K562 (cell line): ENCODE results near the gene HMGXB3. TPM values are rescaled to one million over a fixed set of nuclear protein-coding genes. Genes with fewer than 3 reads are reported as not detected.

Source experiments
- CSDE1 ChIP-seq, 2 experiments: fragments of 450-650 bp; IDR thresholded peaks; 2 replicates each; pipeline ENCODE4 v1.6.1; 2016; ENCODE audit warnings: mild to moderate bottlenecking in 1 of 2
- JUN ChIP-seq, 2 experiments: sonication (generic) in 1 of 2; formaldehyde crosslinking in 1 of 2; IDR thresholded peaks; 2 replicates each; pipeline versions ENCODE4 v1.6.1 to v1.8.0; 2012 to 2022; ENCODE audit warnings: borderline replicate concordance in 2 of 2, mild to moderate bottlenecking in 2 of 2, improper control_type of control experiment in 1 of 2, low read depth in 1 of 2, low read length in 1 of 2, missing genetic modification reagents in 1 of 2
- KLF13 ChIP-seq: fragments of 450-650 bp; IDR thresholded peaks from 2 replicates; pipeline ENCODE4 v1.6.1; 2016; ENCODE audit warnings: missing genetic modification characterization, low read depth, mild to moderate bottlenecking, missing compliant biosample characterization, moderate library complexity, borderline replicate concordance
- KLF16 ChIP-seq: IDR thresholded peaks from 2 replicates; pipeline ENCODE4 v1.6.1; 2016; ENCODE audit warnings: antibody characterized with exemption
- MYC ChIP-seq, 2 experiments: fragments of 250-450 bp in 1 of 2; sonication (Bioruptor Pico) in 1 of 2; IDR thresholded peaks; 2 replicates each; pipeline versions ENCODE4 v1.5.1 to v1.6.1; 2012 to 2021; ENCODE audit warnings: low read depth in 2 of 2, borderline replicate concordance in 1 of 2, improper control_type of control experiment in 1 of 2, low read length in 1 of 2, mild to moderate bottlenecking in 1 of 2, moderate library complexity in 1 of 2
- PHF20 ChIP-seq: fragments of 450-650 bp; IDR thresholded peaks from 2 replicates; pipeline ENCODE4 v1.6.1; 2018; ENCODE audit not compliant: partially characterized antibody
- PHF8 ChIP-seq: fragments of 200-600 bp; sonication (generic); IDR thresholded peaks from 2 replicates; pipeline ENCODE4 v1.6.1; 2012; ENCODE audit warnings: mixed run types, mild to moderate bottlenecking, inconsistent platforms, low read length, moderate library complexity, borderline replicate concordance
- RBM14 ChIP-seq: fragments of 200-400 bp; formaldehyde crosslinking; IDR thresholded peaks from 2 replicates; pipeline ENCODE4 v1.6.1; 2018; ENCODE audit warnings: low read depth, mild to moderate bottlenecking, low read length, moderate library complexity, borderline replicate concordance; ENCODE audit not compliant: insufficient read depth
- SIN3B ChIP-seq: fragments of 450-650 bp; IDR thresholded peaks from 2 replicates; pipeline ENCODE4 v1.6.1; 2017; ENCODE audit warnings: low read depth, mild to moderate bottlenecking, moderate library complexity
- SMAD3 ChIP-seq: fragments of 450-650 bp; formaldehyde crosslinking; conservative IDR thresholded peaks from 2 replicates; pipeline ENCODE4 v1.4.0; 2020; ENCODE audit warnings: mild to moderate bottlenecking
- SRSF3 ChIP-seq: fragments of 200-400 bp; formaldehyde crosslinking; IDR thresholded peaks from 2 replicates; pipeline ENCODE4 v1.6.1; 2016; ENCODE audit warnings: mild to moderate bottlenecking, low read length, moderate library complexity; ENCODE audit not compliant: insufficient read depth
- STAT5B ChIP-seq: fragments of 250-450 bp; sonication (Bioruptor Pico); IDR thresholded peaks from 2 replicates; pipeline ENCODE4 v1.8.0; 2021; ENCODE audit warnings: mild to moderate bottlenecking, inconsistent platforms
- TBP ChIP-seq: optimal IDR thresholded peaks from 2 replicates; pipeline ENCODE3; 2011; ENCODE audit warnings: low read depth, low read length, improper control_type of control experiment
- ZC3H11A ChIP-seq: IDR thresholded peaks from 2 replicates; pipeline ENCODE4 v1.6.1; 2012; ENCODE audit warnings: low read depth, low read length, improper control_type of control experiment
- ZFX ChIP-seq: sonication (generic); formaldehyde crosslinking; IDR thresholded peaks from 2 replicates; pipeline ENCODE4 v1.8.0; 2022; ENCODE audit warnings: mild to moderate bottlenecking, missing genetic modification reagents, moderate library complexity
- ZNF431 ChIP-seq: sonication (generic); formaldehyde crosslinking; IDR thresholded peaks from 2 replicates; pipeline ENCODE4 v1.8.0; 2022; ENCODE audit warnings: mild to moderate bottlenecking, missing genetic modification reagents
- ZNF830 ChIP-seq: fragments of 250-450 bp; sonication (Bioruptor Pico); IDR thresholded peaks from 2 replicates; pipeline ENCODE4 v1.5.0; 2021; ENCODE audit warnings: mild to moderate bottlenecking
- polyA plus RNA-seq, 8 experiments: library from polyadenylated mRNA; depleted of rRNA in 4 of 8; stranded (reverse) in 5 of 8; unstranded in 3 of 8; fragments of >200 nt; fragmentation: Nextera tagmentation in 2 of 8; fragmentation: Illumina TruSeq in 1 of 8; extraction: Ambion mirVana in 2 of 8; extraction: Trizol in 1 of 8; gene quantifications; 2 replicates each; pipeline versions ENCODE4 v1.2.1 to v1.2.3, GENCODE V29; 2011 to 2014; ENCODE audit warnings: inconsistent platforms in 1 of 8, missing spikeins in 1 of 8
- total RNA-seq, 7 experiments: library from RNA; depleted of rRNA in 6 of 7; stranded (reverse); fragments of >200 nt in 6 of 7; fragmentation: Illumina TruSeq in 2 of 7; extraction: Trizol in 2 of 7; gene quantifications; 2 replicates each; pipeline versions ENCODE4 v1.2.1 to v1.2.3, GENCODE V29; 2011 to 2021; ENCODE audit warnings: low replicate concordance in 1 of 7
- TF ChIP-seq, protein P1 (sequence below): fragments of 450-650 bp; IDR thresholded peaks from 2 replicates; pipeline ENCODE4 v1.6.1; 2016; ENCODE audit warnings: low read depth

HMGXB3 gene
- total and polyA plus RNA-seq, 9 of the 15 experiments (the other 6 are each of a cell fraction or from before 2014, with no cell fraction given), result 1.8 to 44.1 (median 32.2) TPM

DNA sequence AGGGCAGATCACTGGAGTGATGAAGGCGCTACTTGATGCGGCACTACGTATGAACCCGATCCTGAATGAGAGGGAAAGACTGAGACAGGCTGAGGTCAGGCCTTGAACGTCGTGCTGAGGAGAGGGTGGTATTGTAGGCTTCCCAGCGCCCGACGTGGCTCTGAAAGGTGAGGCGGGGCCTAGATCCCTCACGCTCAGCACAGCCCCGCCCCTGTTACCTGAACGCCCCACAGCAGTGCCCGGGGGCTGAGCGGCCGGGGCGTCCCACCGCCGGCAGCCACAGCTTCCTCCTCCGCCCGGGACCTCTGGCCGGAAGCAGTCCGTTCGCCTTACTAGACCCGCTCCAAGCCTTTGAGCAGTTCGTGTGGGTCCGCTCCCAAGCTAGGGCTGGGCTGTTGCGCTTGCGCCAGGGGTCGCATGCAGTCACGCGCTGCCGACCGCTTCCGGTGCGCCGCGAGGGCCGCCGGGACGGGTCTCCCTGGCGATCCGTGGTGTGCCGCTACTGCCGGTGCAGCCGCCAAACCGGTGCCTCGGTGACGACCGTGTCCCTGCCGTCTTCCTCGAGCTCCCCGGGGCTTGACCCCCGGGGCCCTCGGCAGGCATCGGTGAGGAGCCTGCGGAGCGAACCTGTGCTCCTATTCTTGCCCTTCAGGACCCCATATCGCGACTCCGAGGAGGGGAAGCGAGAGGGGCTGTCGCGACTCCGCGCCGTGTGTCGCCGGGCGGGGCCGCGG is at the start of gene HMGXB3, which contains the start of gene TIGD6 (continued):
- peak; percentile 94 for TF ChIP-seq MYC (IDR thresholded peaks at IDR 0.05; ENCODE audit: low read depth, low read length)
- TF ChIP-seq MYC (CRISPR knock-in tag; IDR thresholded peaks at IDR 0.05; ENCODE audit: borderline replicate concordance, low read depth), result peak; percentile 69; the same call in 1 of the 2 replicates
- peak; percentile 78 for TF ChIP-seq KLF13 (tag)
- TF ChIP-seq PHF20, result peak; percentile 97
- no peak; the same call in 1 of the 2 replicates for TF ChIP-seq JUN (IDR thresholded peaks at IDR 0.05; ENCODE audit: borderline replicate concordance, low read depth, low read length)
- 0 out of 2 replicates have a peak, but pooled peaks have one; percentile 88 for TF ChIP-seq JUN (CRISPR knock-in tag; IDR thresholded peaks at IDR 0.05; ENCODE audit: borderline replicate concordance)
- TF ChIP-seq PHF8, result peak; percentile 93; the same call in 1 of the 2 replicates
- TF ChIP-seq SIN3B, result peak; percentile 91
- peak; percentile 91 for TF ChIP-seq ZFX (CRISPR knock-in tag)
- TF ChIP-seq ZNF431 (CRISPR knock-in tag), result peak; percentile 70; the same call in 1 of the 2 replicates
- TF ChIP-seq ZC3H11A, result 0 out of 2 replicates have a peak, but pooled peaks have one; percentile 79
- no peak for TF ChIP-seq STAT5B (CRISPR knock-in tag)
- TF ChIP-seq ZNF830 (CRISPR knock-in tag), result 0 out of 2 replicates have a peak, but pooled peaks have one; percentile 8
- TF ChIP-seq KLF16, result no peak
- 0 out of 2 replicates have a peak, but pooled peaks have one; percentile 40 for TF ChIP-seq RBM14
- no peak for TF ChIP-seq SMAD3 (CRISPR knock-in tag)
- TF ChIP-seq TBP, result peak; percentile 82
- no peak for TF ChIP-seq SRSF3
- TF ChIP-seq, protein P1, sequence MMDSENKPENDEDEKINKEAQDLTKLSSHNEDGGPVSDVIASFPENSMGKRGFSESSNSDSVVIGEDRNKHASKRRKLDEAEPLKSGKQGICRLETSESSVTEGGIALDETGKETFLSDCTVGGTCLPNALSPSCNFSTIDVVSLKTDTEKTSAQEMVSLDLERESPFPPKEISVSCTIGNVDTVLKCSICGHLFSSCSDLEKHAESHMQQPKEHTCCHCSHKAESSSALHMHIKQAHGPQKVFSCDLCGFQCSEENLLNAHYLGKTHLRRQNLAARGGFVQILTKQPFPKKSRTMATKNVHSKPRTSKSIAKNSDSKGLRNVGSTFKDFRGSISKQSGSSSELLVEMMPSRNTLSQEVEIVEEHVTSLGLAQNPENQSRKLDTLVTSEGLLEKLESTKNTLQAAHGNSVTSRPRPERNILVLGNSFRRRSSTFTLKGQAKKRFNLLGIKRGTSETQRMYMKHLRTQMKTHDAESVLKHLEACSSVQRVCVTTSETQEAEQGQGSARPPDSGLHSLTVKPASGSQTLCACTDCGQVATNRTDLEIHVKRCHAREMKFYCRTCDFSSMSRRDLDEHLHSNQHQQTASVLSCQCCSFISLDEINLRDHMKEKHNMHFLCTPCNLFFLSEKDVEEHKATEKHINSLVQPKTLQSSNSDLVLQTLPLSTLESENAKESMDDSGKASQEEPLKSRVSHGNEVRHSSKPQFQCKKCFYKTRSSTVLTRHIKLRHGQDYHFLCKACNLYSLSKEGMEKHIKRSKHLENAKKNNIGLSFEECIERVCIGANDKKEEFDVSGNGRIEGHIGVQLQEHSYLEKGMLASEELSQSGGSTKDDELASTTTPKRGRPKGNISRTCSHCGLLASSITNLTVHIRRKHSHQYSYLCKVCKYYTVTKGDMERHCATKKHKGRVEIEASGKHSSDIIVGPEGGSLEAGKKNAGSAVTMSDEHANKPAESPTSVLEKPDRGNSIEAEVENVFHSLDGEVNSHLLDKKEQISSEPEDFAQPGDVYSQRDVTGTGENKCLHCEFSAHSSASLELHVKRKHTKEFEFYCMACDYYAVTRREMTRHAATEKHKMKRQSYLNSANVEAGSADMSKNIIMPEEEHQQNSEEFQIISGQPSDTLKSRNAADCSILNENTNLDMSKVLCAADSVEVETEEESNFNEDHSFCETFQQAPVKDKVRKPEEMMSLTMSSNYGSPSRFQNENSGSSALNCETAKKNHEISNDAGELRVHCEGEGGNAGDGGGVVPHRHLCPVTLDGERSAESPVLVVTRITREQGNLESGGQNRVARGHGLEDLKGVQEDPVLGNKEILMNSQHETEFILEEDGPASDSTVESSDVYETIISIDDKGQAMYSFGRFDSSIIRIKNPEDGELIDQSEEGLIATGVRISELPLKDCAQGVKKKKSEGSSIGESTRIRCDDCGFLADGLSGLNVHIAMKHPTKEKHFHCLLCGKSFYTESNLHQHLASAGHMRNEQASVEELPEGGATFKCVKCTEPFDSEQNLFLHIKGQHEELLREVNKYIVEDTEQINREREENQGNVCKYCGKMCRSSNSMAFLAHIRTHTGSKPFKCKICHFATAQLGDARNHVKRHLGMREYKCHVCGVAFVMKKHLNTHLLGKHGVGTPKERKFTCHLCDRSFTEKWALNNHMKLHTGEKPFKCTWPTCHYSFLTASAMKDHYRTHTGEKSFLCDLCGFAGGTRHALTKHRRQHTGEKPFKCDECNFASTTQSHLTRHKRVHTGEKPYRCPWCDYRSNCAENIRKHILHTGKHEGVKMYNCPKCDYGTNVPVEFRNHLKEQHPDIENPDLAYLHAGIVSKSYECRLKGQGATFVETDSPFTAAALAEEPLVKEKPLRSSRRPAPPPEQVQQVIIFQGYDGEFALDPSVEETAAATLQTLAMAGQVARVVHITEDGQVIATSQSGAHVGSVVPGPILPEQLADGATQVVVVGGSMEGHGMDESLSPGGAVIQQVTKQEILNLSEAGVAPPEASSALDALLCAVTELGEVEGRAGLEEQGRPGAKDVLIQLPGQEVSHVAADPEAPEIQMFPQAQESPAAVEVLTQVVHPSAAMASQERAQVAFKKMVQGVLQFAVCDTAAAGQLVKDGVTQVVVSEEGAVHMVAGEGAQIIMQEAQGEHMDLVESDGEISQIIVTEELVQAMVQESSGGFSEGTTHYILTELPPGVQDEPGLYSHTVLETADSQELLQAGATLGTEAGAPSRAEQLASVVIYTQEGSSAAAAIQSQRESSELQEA, result no peak
- no peak for TF ChIP-seq CSDE1 (IDR thresholded peaks at IDR 0.05)
